ENCODE results near the gene PRIMA1.

Gene PRIMA1

GRCh38 chr14:93757206-93757605 is 31.1 kb downstream of the PRIMA1 start:
- no peak overlapping the region for H3K4me3 ChIP-seq (ENCODE audit: low read depth, low read length)
- TF ChIP-seq CTCF (IDR thresholded peaks at IDR 0.05; ENCODE audit: borderline replicate concordance, insufficient read depth, low read depth, low read length): no peak

- TF ChIP-seq CTCF (IDR thresholded peaks at IDR 0.05; ENCODE audit: borderline replicate concordance, insufficient read depth, low read depth, low read length): no peak
Observed at GRCh38 chr14:93753647-93754046, 34.6 kb downstream of the PRIMA1 start.

DNA sequence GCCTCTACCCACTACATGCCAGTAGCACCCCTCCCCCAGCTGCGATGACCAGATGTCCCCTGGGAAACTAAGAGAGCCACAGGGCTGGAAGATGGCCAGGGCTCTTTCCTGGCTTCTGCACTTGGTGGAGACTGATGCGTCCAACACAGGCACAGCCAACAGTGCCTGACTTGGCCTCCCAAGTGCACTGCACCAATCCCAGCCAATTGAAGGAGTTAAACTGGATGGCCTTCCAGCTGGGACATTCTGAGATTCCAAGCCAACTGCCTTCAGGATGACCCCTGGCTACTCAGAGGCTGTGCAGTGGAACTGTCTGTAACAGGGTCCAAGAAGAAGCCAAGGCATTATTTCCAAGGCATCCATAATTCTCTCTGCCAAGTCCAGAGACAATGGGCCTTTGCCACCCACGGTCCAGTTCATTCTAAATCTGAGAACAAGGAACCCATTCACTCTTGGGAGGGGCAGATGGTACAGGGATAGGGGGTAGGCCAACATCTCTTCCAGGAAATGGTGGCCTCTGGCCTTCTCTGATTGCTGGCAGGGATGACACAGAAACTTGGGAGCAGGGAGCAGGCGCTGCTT is 35.2 kb downstream of the PRIMA1 start:
- TF ChIP-seq CTCF (IDR thresholded peaks at IDR 0.05; ENCODE audit: borderline replicate concordance, insufficient read depth, low read depth, low read length): no peak
- H3K4me3 ChIP-seq (ENCODE audit: low read depth, low read length): no peak overlapping the region

More at GRCh38 chr14:93753647-93754046, 34.6 kb downstream of the PRIMA1 start:
- no peak overlapping the region for H3K4me3 ChIP-seq (ENCODE audit: low read depth, low read length)

DNA sequence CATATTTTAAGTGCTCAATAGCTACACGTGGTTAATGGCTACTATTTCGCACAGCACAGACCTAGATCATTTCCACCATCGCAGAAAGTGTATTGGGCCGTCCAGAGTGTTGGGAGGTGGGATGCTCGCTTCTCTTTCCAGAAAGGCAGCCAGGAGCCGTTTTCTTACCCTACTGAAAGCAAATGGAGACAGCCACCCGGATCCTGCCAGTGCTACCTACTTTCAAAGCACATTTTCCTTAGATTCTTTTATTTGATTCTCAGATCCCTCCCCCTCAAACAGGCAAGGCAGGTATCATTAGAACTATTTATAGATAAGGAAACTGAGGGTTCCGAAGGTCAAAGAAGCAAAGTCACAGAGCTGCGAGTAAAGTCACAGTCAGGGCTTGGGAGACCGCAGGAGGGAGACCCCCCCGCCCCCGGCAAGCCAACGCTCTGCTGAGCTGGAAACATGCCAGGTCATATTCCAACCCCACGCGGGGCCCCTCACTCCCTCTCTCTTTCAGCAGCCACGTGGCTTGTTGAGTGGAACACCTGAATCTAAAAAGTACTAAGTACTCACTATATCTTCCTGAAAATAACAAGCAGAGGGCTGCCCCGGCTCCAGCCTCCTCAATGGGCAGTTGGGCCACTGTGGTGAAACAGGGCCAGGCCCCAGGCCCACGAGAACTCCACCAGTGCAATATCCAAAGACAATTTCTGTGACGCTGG is 36.2 kb downstream of the PRIMA1 start:
- H3K4me3 ChIP-seq (ENCODE audit: low read depth, low read length): no peak overlapping the region
- TF ChIP-seq CTCF (IDR thresholded peaks at IDR 0.05; ENCODE audit: borderline replicate concordance, insufficient read depth, low read depth, low read length): no peak

DNA sequence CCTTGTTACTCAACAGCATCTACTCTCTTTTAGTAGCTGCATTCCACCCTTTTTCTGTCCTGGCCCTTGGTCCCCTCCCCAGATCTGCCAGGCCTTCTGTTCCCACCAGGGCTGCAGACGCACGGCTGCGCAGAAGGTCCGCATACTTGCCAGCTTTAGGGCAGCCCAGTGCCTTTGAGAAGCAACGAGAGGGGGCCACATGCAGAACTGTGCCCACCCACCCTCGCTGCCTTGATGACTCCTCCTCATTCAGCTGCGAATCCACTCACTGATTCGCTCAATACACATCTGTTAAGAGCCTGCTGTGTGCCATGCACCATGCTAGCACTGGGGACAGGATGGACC is 39.2 kb downstream of the PRIMA1 start:
- no peak overlapping the region for H3K4me3 ChIP-seq (ENCODE audit: low read depth, low read length)
- TF ChIP-seq CTCF (IDR thresholded peaks at IDR 0.05; ENCODE audit: borderline replicate concordance, insufficient read depth, low read depth, low read length): no peak

- TF ChIP-seq CTCF (IDR thresholded peaks at IDR 0.05; ENCODE audit: borderline replicate concordance, insufficient read depth, low read depth, low read length): no peak
- no peak overlapping the region for H3K4me3 ChIP-seq (ENCODE audit: low read depth, low read length)
Observed at GRCh38 chr14:93748208-93749075, 39.8 kb downstream of the PRIMA1 start.
